CD4-positive, alpha-beta T cell treated with Interleukin-17A for 1 hour (primary cell): ENCODE data around the gene RCOR3.
A peak's percentile ranks its signal among the peaks of the same experiment; 100 is the strongest.

Source experiments
- DNase-seq: peaks from one replicate; pipeline ENCODE4 v3.0.0-alpha.2; 2020

Gene RCOR3

DNA sequence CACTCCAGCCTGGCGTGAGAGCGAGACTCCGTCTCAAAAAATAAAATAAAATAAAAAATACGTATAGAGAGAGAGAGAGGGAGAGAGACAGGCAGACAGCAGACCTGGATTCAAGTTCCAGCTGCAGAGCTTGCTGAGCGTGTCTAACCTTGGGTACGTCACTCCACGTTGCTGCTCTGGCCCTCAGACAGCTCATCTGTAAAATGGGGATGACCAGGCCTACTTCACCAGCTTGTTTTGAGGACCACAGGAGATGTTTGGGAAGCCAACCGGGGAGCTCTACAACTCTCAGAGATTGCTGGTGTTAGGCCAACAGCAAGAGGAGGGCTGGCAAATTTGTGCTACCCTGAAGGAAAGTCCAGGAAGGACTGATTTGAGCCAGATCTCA is 67.0 kb downstream of the RCOR3 start:
- no peak for DNase-seq

DNA sequence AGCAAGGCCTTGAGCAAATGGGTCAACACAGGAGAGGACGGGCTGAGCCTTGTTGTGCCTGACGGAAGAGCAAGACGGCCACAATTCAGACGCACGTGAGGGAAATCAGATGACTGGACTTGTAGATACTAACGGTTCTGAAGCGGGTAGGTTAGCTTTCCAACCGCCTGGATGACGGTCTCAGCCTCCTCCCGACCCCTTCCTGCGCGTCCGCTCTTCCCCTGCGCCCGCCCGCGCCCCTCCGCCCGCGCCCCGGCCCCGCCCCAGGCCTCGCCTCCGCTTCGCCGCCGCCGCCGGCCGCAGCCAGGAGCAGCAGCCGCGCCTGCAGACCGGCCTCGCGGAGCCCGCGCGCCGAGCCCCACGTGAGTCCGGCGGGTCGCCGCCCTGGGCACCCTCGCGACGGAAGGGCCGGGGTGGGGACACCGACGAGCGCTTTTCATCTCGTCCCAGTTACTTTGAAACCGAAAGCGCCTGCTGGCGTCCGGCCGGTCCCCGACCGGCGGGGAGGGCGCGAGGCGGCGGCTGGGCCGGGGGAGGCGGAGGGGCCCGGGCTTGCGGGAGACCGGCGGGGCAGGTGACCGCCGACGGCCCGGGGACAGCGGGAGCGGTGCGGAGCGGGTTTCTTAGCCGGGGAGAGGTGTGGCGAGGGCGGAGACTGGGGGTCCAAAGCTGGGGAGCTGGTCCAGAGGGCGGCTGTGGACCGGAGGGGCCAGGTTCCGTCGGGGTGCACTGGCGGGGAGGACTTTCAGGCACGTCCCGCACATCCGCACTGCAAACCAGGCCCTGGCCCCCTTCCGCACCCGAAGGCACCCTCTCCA is 67.6 kb downstream of the RCOR3 start, which contains the start of gene TRAF5:
Gene TRAF5 (plus strand): TSS at position 306 of the 818 bp plus-strand sequence. CDS start 26,407 bp downstream, outside the sequence.
- peak; percentile 51 for DNase-seq

DNA sequence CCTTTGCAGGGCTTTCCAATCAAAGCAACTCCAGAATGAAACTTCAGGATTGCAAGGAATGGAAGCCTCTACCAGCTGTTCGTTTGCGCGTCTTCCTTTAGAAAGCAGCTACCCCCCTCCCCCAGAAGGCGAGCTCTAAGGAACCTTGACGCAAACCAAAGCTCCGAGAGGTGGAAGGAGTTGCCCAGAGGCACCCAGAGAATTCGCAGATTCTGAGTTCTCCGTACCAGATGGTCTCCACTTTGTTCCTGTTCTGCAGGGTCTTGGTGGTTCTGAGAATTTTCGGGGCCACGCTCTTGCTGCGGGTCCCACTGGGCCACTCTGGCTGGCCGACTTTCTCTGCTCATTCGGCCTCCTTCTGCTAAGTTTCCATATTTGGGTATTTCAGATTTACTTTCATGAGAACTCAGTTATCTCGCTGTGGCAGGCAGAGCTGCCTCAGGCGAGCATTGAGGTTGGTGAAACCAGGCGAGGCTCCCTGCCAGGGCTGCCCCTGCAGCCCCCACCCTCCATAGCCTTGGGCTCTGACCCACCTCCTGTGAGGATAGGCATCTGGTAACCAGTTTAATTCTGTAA is 68.3 kb downstream of the RCOR3 start:
- peak; percentile 32 for DNase-seq

GRCh38 chr1:211328084-211328694 is 69.0 kb downstream of the RCOR3 start:
- no peak for DNase-seq

- DNase-seq = no peak
Observed at GRCh38 chr1:211328866-211329475, 69.8 kb downstream of the RCOR3 start.

DNA sequence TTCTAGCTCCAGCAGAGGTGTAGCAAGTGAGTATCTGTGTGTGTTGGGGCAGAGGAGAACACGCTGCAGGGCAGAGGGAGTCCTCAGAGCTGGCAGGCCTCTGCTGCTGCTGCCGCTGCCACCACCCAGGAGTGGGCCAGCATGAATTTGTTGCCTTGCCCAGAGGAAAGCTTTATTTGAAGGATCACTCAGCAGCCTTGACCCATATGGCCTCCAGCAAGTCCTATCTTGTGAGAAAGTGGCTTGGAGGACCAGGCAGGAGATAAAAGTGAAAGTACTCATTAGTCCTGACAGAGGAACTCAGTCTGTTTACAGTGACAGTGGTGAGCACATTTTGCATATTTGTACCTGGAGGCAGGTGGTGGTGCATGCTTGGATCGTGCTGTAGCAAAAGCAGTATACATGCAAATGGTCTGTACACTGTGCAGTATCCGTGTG is 70.6 kb downstream of the RCOR3 start:
- peak; percentile 37 for DNase-seq

DNA sequence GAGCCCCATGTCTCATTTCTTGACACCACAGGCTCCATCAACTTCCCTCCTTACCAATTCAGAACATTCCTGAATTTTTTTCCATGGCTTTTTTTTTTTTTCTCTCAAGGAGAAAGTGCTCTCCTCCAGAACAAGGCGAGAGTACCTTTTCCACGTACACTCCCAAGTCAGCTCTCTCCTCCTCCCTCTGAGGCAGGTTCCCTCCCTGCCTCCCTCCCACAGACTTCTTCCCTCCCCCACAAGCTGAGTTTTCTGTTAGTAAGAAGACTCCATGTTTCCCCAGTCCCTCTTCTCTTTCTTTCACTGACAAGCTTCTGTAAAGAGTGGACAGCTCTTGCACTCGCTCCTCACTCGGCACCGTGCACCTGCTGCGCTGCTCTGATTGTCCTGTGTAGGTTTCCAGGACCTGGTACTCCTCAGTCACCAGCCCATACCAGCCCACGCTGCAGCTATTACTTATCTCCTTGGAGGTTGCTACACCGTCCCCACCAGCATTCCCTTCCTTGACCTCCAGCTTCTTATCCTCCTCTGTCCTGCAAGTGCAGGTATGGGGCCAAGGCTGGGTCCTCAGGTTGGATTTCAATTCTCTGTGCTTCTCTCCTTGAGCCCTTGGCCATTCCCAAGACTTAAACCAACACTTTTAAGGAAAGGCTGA is 71.2 kb downstream of the RCOR3 start:
- DNase-seq = no peak

- no peak for DNase-seq
Observed at GRCh38 chr1:211331011-211331709, 72.0 kb downstream of the RCOR3 start.

DNA sequence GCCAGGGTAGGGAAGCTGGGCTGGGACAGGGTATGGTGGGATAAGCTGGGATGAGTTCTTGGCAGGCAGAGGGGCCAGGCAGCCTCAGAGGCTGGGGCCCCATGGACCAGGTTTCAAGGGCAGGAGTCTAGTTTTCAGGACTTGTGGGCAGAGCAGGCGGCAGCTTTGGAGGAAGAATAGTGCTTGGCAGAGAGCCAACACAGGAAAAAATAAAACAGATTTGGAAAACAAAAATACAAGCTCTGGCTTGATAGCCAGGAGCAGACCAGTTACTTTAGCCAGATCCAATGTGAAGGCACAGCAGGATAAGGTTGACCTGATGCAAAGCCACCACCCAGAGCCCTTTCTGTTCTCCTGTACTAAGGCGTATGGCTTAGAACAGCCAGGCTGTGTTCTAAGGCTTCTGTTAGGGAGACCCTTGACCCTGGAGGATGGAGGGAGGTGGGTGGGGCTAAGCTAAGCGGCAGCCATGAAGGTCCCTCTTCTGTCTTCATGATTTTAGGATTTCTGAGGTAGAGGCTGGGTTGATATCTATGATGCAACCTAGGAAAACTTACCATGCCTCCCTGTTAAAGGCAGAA is 73.0 kb downstream of the RCOR3 start:
- no peak for DNase-seq

GRCh38 chr1:211332830-211333229 is 73.7 kb downstream of the RCOR3 start:
- no peak for DNase-seq

DNA sequence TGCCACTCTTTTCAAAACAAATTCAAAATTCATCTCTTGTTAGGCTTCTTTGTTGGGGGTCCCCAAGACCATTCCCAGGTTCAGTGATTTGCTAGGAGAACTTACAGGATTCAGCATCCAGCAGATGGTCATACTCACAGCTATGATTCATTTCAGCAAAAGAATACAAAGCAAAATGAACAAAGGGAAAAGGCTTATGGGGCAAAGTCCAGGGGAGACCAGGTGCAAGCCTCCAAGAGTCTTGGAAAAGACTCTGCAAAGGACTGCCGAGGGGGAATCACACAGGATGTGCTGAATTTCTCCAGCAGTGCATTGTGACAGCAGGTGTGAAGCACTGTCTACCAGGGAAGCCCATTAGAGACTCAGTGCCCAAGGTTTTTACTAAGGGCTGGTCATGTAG is 74.7 kb downstream of the RCOR3 start:
- no peak for DNase-seq

GRCh38 chr1:211334986-211335385 is 75.8 kb downstream of the RCOR3 start:
- no peak for DNase-seq

DNA sequence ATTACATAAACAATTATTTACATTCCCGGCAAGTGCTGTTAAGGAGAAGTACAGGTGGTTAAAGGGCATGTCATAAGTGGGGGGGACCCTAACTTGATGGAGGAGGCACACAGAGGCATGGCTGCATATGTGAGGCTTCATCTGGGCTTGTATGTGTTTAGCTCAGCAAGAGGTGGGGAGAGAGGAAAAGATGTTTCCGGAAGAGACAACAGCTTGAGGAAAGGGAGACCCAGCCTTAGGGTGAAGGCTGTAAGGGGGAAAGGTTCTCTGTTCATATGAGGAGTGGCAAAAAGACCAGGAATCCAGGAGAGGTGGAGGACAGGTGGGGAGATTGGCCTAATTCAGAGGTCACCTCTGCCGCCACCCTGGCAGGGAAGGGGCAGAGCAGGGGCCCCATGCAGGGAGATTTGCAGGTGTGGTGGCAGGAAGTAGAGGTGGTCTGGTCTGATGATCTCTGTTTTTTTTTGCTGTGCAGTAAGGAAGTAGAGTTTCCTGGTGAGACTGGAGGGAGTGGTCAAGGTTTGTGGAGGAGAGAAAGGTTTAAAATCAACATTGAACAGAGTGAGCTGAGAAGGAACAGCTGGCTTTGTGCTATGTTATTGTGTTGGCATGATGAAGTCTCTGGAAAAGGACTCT is 76.5 kb downstream of the RCOR3 start:
- DNase-seq = peak; percentile 41

GRCh38 chr1:211336161-211336560 is 77.0 kb downstream of the RCOR3 start:
- no peak for DNase-seq

- DNase-seq = no peak
Observed at GRCh38 chr1:211336775-211337174, 77.6 kb downstream of the RCOR3 start.

GRCh38 chr1:211337430-211338223 is 78.5 kb downstream of the RCOR3 start:
- DNase-seq = no peak

- DNase-seq = no peak
Observed at GRCh38 chr1:211338224-211338620, 79.1 kb downstream of the RCOR3 start.

DNA sequence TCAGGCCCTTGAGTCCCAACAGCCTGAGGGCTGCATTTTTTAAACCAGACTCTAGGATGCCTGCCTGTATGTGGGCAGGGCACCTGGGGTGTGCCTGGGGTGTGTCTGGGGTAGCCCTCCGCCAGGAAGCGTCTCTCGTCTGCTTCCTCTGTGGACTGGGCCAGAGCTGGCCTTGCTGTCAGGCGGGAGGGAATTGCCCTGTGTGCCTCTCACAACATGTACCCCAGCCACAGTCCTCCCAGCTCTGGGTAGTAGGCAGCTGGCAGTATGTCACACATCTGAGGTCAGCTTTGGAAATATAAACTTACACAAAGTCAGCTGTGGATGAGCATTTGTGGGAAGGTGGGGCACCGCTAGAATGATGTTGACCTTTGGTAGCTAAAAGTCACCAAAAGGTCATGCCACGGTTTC is 80.5 kb downstream of the RCOR3 start:
- DNase-seq = peak; percentile 18

GRCh38 chr1:211340622-211341507 is 81.7 kb downstream of the RCOR3 start:
- DNase-seq = no peak

DNA sequence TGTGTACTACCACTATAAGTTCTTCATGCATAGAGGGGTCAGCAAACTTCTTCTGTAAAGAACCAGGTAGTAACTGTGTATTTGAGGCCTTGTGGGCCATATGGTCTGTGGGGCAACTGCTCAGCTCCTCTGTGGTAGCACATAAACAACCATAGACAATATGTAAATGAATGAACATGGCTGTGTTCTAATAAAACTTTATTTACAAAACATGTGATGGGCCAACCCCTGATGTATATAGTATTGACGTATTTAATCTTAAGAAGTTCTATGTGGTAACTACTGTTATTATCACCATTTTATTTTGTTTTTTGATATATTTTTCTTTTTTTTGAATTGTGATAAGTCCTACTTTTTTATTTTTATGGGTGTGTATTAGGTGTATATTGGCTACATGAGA is 82.8 kb downstream of the RCOR3 start:
- DNase-seq = no peak
